Measurements from ENCODE around the gene ZBTB43.
A peak's percentile ranks its signal among the peaks of the same experiment; 100 is the strongest.

ZBTB43 gene

DNA sequence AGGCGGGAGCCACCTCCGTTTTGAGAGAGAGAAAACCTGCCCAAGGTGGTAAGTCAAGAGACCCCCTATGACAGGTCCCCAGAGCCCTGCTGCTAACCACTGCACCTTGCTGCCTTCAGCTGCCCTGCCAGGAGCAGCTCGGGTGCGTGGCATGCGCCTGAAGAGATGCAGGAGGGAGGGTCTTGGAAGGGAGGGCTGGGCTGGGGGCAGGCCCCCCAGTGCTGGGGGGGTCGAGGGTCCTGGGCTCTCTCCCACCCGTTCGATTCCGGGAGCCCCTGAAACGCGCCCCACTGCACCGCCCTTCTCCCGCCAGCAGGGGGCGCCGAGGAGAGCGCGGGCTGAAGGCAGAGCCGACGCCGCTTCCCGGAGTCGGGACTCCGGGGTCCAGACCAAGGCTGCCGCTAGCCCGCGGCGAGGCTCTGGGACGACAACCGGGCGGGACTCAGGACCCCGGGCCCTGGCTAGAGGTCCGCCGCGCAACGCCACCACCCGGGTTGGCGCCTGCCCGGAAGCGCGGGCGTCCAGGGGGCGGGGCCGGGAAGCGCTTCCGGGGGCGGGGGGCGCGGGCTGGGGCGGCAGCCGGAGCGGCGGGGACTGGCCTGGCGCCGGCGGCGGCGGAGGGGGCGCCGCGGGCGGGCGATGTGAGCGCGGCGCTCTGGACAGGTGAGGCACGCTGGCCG, 55.4 kb downstream of the ZBTB43 start, which contains the start of gene ZBTB34:
Gene ZBTB34 (plus strand): TSS at position 563 of the 680 bp plus-strand sequence. CDS start 18,761 bp downstream, outside the sequence.
- DNase-seq: peak; percentile 38

DNA sequence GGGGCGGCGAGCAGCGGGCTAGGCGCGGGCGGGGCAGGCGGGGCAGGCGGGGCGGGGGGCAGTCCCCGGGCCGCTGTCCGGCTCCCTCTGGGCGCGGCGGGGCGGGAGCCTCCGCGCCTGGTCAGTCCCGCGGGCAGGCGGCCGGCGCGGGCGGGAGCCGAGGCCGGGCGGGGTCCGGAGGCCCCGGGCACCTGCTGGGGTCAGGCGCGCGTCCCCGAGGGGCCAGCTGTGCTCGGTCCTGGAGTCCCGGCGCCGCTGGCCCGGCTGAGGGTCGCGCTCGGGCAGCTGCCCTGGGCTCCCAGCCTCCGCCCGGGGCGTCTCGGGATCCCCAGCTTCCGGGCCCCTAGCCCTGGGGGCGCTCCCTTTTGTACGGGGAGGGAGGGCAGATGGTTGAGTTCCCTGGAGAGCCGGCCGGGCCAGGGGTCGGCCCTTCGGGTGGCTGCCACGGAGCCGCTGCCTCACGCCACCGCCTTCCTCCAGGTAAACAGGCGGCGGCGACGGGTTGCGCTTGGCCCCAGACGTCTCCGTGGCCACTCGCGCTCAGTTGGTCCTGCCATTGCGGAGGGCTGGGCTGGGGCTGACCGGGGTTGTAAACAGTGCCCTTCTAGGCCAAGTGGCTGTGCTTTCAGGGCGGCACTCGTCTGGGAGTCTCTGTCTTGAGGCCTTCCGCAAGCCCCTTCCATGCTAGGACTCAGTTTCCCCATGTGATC, 56.1 kb downstream of the ZBTB43 start:
- DNase-seq: no peak

DNA sequence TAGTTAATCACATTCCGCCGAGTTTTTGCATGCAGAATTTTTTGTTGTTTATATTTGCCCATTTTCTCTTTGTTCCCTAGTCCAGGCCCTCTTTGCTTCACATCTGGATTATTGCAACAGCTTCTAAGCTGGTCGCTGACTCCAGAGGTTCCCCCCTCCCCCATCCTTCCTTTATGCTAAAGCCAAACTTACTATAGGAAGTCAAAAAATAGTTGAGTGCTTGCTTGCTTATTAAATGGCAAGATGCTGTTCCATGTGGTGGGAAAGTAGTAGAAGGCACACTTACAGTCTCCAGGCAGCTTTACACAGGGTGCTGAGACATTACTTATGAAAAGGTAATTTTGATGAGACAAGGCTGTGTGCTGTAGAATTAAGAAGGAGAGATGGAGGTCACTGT, 56.9 kb downstream of the ZBTB43 start:
- DNase-seq: peak; percentile 77

DNA sequence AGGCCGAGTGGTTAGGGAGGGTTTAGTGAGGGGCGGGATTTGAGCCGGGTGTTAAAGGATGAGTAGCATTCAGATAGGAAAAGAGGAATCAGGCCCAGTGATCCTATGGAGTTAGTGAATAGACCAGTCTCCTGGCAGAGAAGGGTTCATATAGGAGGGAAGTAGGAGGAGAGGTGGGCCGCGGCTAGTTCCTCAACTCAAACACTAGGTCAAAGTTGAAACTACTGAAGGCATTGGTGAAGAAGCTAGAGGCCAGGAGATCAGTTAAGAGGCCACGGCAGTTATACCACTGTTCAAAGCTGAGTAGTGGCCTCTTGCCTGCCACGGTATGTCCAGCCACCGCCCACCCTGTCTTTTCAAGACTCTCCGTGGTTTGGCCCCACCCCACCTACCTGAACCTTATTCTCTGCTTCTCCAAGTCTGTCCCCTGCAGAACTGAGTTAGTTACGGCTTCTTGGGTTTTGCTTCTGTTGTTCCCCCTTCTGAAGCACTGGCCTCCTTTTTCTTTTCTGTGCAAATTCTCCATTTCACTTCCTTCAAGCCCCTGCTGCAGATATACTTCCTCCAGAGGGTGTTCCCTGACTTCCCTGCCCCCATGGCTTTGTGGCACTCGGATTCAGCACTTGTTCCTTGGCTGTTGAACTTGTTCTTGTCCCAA, 57.4 kb downstream of the ZBTB43 start:
- peak; percentile 76 for DNase-seq

DNA sequence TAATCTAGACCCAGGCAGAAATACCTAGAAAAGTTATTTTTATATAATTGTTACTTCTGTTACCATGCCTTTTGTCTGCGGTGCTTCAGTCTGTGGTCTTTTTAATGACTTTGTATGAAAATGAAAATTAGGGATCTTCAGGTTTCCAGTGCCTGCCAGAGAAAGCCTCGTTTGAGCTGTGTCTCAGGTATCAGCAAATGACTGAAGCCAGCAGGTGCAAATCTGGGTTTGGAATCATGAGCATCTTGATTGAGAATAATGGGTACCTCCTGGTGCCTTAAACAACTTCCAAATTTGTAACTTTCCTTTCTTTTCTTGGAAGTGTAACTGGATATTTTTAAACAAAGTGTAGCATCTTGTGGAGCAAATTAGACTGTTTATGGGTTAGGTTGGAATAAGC, 59.9 kb downstream of the ZBTB43 start:
- no peak for DNase-seq

DNA sequence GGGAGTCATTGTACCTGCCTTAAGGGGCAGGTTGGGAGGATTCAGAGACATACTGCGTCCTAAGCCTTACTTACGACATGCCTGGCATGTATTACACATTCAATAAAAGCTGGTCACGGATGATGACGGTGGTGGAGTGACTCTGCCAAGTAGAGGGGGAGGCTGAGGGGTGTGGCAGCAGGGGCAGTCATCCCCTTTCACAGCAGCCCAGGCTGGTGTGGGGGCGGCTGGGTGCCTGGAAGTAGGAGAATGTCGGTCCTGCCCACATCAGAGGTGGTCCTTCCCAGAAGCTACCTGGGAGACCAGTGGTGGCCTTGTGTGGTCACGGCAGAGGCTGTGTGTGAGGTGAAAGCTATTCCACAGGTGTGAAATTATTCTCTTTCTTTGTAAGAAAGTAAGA, 64.5 kb downstream of the ZBTB43 start:
- DNase-seq: no peak

DNA sequence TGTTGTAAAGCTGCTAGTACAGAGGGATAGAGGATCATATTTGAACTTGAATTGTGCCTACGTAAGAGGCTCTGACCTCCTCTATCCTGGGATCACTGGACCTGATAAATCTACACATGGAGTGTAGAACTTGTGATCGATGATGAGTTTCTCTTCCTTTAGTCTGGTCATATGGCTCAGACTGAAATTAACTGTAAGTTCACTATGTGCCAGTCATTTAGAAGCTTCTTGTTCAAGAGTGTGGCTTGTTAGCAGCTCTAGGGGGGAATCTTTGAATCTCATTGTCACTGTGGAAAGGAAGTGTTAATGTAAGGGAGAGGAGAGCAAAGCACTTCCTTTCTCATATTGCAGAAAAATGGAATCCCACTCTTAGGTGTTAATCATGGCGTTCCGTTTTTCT, 67.7 kb downstream of the ZBTB43 start:
- peak; percentile 25 for DNase-seq

DNA sequence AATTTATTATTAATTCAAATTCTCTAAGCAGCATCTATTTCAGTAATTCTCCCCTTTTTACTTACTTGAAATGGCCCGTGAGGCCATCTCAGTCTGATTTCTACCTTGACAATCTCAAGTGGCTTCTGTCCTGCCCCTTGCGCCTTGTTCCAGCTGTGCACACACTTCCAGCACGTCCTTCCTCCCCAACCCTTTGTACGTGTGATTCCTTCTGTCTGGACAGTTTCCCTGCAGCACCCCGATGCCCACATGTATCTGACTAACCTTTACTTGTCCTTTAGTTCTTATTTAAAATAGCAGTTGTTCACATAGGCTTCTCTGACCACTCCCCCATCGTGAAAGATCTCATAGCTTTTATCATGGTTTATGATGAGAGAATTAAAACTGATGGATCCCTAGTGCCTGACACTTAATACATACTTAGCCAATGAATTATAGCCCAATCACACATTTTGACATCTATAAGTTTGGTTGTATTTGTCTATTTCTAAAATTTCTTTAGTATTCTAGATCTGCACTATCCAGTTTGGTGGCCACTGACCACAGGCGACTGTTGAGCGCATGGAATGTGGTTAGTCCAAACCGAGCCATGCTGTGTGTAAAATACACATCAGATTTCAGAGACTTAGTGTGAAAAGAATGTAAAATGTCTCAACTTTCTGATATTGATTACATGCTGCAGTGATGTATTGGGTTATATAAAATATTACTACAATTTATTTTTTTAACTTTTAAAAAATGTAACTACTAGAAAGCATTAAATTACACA, 69.9 kb downstream of the ZBTB43 start:
- DNase-seq: peak; percentile 30

DNA sequence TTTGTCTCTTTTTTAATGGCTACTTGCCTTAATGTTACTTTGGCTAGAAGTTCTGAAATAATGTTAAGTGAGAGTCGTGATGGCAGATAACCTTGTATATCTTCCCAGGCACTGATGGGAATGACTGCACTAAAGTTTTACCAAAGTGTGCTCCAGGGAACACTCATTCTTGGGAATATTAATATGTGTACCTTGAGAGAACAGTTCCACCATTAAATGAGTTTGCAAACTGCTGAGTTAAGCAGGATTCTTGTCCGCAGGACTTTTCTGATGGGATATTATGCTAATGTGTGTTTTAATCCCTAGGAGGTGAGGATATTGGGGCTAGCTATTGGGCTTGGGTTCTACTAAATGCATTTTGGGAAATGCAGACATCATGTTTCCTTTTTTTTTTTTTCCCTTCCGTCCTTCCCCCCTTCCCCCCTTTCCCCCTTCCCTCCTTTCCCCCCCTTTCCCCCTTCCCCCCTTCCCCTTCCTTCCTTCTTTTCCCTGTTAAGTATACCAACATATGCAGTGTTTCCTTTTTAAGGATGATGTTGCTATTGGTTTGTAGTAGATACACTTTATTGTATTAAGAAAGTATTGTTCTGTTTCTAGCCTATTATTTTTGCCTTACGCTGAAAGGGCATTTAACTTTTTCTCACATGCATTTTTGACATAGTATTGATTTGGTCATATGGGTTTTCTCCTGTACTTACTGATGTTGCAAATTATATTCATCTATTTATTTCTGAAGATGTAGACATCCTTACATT, 71.1 kb downstream of the ZBTB43 start:
- DNase-seq: no peak

DNA sequence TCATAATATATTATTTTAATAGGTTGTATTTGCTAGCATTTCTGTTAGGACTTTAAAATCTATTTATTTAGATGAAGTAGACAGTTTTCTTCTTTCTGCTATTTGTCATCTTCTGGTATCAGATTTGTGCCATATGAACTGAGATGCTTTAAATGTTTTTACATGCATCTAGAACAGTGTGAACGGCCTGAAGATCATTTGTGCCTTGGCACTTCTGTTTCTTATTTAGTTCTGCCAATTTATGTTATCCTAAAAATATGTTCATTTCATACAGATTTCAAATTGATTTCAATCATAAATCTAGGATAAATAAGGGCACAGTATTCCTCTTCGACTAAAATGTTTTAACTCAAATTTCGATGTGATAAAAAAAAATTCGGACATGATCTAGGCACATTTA, 71.7 kb downstream of the ZBTB43 start:
- DNase-seq: no peak

DNA sequence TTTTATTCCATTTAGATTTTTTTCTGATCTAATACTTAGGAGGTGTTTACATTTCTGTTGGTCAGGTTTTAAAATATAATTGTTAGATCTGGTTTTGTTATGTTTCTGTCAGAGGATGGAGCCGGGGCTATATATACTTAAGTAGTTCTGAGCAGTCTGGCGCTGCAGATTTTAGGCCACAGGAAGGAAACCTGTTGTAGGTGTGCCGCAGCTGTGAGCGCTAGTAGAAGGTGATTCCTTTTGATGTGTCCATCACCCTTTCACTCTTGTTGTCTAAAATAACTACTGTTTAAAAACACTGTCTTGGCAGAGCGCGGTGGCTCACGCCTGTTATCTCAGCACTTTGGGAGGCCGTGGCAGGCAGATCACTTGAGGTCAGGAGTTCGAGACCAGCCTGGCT, 72.6 kb downstream of the ZBTB43 start:
- no peak for DNase-seq

DNA sequence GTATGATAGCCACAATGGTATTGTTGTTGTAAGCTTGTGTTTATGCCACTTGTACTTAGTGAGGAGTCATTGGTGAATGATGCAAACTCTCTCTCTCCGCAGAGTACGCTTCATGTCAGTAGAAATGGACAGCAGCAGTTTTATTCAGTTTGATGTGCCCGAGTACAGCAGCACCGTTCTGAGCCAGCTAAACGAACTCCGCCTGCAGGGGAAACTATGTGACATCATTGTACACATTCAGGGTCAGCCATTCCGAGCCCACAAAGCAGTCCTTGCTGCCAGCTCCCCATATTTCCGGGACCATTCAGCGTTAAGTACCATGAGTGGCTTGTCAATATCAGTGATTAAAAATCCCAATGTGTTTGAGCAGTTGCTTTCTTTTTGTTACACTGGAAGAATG, 74.4 kb downstream of the ZBTB43 start:
- no peak for DNase-seq

DNA sequence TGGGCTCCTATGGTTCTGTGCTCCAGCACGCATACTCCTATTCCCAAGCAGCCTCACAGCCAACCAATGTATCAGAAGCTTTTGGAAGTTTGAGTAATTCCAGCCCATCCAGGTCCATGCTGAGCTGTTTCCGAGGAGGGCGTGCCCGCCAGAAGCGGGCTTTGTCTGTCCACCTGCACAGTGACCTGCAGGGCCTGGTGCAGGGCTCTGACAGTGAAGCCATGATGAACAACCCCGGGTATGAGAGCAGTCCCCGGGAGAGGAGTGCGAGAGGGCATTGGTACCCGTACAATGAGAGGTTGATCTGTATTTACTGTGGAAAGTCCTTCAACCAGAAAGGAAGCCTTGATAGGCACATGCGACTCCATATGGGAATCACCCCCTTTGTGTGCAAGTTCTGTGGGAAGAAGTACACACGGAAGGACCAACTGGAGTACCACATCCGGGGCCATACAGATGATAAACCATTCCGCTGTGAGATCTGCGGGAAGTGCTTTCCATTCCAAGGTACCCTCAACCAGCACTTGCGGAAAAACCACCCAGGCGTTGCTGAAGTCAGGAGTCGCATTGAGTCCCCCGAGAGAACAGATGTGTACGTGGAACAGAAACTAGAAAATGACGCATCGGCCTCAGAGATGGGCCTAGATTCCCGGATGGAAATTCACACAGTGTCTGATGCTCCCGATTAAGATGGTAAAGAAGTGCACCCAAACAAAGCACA, 75.5 kb downstream of the ZBTB43 start:
- DNase-seq: no peak

DNA sequence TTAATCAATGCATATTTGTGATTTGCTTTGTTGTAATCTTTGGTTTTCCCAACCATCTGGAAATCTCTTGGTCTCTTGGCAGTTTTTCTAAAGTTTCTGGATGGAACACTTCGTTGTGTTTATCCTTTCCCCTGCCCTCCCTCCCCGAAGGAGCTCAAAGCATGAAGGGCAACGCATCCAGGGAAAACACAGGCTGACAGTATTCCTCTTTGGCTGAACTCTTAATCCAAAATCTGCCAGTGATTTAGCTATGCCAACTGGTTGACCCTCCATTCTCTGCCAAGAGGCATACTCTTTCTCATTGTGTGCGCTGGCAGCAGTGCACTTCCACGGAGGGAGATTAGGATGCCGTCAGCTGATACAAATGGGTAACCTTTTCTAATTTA, 76.1 kb downstream of the ZBTB43 start:
- DNase-seq: no peak

DNA sequence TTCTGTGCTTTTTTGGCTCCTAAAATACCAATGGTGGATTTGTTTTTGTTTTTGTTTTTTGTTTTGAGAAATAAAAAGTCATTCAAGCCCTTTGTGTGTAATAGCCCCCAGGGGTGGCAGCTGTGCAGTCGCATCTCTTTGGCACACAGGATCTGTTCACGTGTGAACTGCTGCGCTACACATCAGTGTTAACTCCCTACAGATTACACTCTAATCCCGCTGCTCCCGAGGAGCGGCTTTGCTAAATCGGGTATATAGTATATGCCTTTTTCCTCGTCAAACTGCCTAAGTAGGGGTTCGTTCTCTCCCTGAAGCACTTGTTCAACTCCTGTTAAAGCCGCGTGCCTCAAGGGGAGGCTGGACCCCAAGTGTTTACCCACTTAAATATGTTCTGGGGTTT, 77.9 kb downstream of the ZBTB43 start:
- no peak for DNase-seq

DNA sequence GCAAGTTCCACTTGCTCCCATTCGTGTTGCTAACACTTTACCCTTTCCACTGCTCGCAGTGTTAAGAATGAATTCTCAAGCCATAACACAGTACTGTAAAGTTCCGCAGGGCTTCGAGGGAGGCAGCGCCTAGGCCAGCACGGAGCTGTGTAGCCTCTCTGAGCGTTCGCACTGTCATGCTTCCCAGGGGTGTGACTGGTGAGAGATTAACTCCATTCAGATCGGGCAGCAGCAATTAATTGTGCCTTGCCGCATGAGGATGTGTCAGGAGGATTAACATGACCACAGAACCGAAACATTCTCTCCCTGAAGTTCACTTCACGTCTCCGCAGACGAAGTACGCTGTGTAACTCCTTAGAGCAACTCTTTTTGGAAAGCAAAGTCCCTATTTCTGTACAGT, 78.8 kb downstream of the ZBTB43 start:
- peak; percentile 44 for DNase-seq

DNA sequence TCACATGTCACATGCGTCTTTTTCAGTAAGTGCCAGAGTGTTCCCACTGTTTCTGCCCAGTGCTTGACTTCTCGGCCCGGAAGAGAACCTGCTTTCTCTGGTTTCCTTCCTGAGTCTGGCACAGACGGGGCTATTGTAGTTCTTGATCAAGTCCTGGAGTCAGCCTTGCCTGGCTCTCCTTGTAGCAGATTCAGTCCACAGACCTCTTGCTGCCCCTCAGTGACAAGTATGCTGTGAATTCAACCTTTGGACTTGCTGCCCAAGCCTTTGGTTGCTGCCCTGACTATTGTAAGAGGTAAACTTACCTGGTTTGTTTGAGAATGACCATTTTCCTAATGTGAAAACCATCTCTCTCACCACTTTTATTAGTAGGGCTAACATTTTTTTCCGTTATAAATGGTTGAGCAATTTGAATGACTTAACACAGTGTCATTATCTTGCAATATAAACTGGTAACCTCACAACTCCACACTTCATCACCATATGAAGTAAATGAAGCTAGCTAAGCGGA, 80.3 kb downstream of the ZBTB43 start:
- DNase-seq: no peak

DNA sequence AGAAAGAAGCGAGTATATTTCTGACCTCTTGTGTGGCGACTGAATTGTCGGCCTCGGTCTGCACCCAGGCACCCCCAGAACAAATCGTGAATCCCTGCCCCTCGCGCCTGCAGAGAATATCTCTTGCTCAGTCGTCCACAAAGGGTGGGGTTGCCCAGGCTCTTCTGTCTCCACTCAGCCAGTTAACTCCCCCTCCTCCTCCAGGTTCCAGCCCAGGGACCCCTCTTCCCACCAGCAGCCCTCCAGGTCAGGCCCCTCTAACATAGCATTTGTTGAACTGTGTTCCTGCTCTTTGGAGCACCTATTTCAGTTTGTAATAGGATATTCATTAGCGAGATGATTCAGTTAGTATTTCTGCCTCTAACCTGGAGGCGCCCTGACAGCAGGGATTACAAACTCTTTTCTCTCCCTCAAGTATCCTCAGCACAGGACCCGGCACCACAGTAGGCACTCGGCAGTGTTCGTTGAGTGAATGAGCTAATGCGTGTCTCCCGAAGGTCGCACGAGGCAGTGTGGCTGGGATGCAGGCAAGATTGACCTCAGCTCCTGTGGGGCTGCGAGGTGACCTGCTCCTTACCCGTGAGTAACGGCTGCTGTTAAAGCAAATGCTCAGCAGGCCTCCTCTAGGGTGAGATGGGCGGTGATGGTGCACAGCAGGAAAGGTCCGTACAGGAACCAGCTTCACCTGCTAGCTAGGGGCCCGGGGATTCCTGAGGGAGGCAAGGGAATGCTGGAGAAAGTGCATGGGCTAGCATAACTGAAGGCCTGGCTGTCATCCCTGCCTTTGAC, 81.4 kb downstream of the ZBTB43 start:
- no peak for DNase-seq

DNA sequence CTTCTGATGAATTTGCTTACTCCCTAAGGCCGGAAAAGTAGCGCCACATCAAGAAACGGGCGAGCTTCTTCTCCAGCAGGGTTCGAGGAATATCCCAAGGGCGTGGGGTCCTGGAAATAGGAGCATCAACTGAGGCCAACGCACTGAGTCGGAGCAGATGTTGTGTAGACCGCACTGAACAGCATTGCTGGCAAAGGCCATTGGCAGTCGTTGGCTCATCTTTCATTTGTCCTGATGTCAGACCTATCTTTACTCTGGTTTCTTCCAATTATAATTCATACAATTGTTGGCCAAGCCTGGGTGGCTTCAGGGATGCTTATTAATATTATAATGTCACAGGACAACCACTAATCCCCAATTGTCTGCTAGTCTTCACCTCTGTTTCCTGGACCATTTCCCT, 82.1 kb downstream of the ZBTB43 start:
- DNase-seq: no peak
